Effector memory CD8-positive, alpha-beta T cell (primary cell): ENCODE results near the gene CYP27C1.
"Not testable (repeated sequence)": the region's sequence is repeated elsewhere in the genome, so short reads cannot be mapped to it uniquely, and the experiment has no call there.

ENCODE experiments used
- ATAC-seq: fragments of 150-1000 bp; cut with Tn5 transposase; replicated peaks from 2 replicates; pipeline ENCODE4 v1.10.0; 2021; ENCODE audit warnings: mild to moderate bottlenecking, moderate library complexity
- DNase-seq, 3 experiments: peaks; one replicate each; pipeline ENCODE4 v3.0.0; 2021
- H3K27ac Mint-ChIP-seq, 2 donors: one replicate each; pipeline ENCODE4 v1.8.0; 2022; ENCODE audit warnings: mild to moderate bottlenecking in 2 of 2, mixed read lengths in 2 of 2, moderate library complexity in 2 of 2
- H3K27me3 Mint-ChIP-seq, 2 donors: one replicate each; pipeline ENCODE4 v1.8.0; 2022; ENCODE audit warnings: mixed read lengths in 2 of 2
- H3K36me3 Mint-ChIP-seq: one replicate; pipeline ENCODE4 v1.8.0; 2022; ENCODE audit warnings: mild to moderate bottlenecking, moderate library complexity, mixed read lengths; ENCODE audit not compliant: insufficient read depth
- H3K4me1 Mint-ChIP-seq, 2 donors: one replicate each; pipeline ENCODE4 v1.8.0; 2022; ENCODE audit warnings: low read depth in 2 of 2, mixed read lengths in 2 of 2
- H3K4me3 Mint-ChIP-seq, 2 donors: one replicate each; pipeline ENCODE4 v1.8.0; 2022; ENCODE audit warnings: mild to moderate bottlenecking in 2 of 2, mixed read lengths in 2 of 2, moderate library complexity in 2 of 2
- H3K9me3 Mint-ChIP-seq, 2 donors: one replicate each; pipeline ENCODE4 v1.8.0; 2022; ENCODE audit warnings: mixed read lengths in 2 of 2

Gene CYP27C1

GRCh38 chr2:127169066-127169660 lies 50.9 kb downstream of the CYP27C1 start:
- Mint-ChIP-seq H3K36me3 (no peaks in the 10 kb centered on the region), H3K27me3 (peaks cover 5 to 18% of the 10 kb centered on the region in 2 donors), H3K4me3 (no peak overlapping the region), H3K9me3 (no peaks in the 10 kb centered on the region), H3K27ac (no peak overlapping the region), H3K4me1 (no peaks in the 10 kb centered on the region)
- ATAC-seq (no peak), DNase-seq (no peak)

GRCh38 chr2:127166231-127166860 lies 53.8 kb downstream of the CYP27C1 start:
- no peaks in the 10 kb centered on the region for H3K9me3 Mint-ChIP-seq
- no peaks in the 10 kb centered on the region for H3K36me3 Mint-ChIP-seq
- no peak overlapping the region for H3K27ac Mint-ChIP-seq
- DNase-seq (no peak), ATAC-seq (no peak)
- H3K4me1 Mint-ChIP-seq = no peaks in the 10 kb centered on the region
- H3K4me3 Mint-ChIP-seq = no peak overlapping the region
- H3K27me3 Mint-ChIP-seq = peaks cover 5 to 22% of the 10 kb centered on the region in 2 donors

- H3K27ac Mint-ChIP-seq = no peak overlapping the region
- H3K27me3 Mint-ChIP-seq = peaks cover 5 to 31% of the 10 kb centered on the region in 2 donors
- H3K4me3 Mint-ChIP-seq = no peak overlapping the region
- DNase-seq (no peak), ATAC-seq (no peak)
- H3K4me1 Mint-ChIP-seq = no peaks in the 10 kb centered on the region
- no peaks in the 10 kb centered on the region for H3K9me3 Mint-ChIP-seq
- H3K36me3 Mint-ChIP-seq = no peaks in the 10 kb centered on the region
Observed at GRCh38 chr2:127165539-127165935, 54.6 kb downstream of the CYP27C1 start.

- DNase-seq (no peak), ATAC-seq (no peak)
- Mint-ChIP-seq H3K27ac (no peak overlapping the region), H3K27me3 (peaks cover 5 to 31% of the 10 kb centered on the region in 2 donors), H3K36me3 (no peaks in the 10 kb centered on the region), H3K4me1 (no peaks in the 10 kb centered on the region), H3K9me3 (no peaks in the 10 kb centered on the region), H3K4me3 (no peak overlapping the region)
Observed at GRCh38 chr2:127164761-127165538, 55.1 kb downstream of the CYP27C1 start.

- H3K27ac Mint-ChIP-seq = no peak overlapping the region
- no peak for ATAC-seq
- no peaks in the 10 kb centered on the region for H3K36me3 Mint-ChIP-seq
- H3K4me1 Mint-ChIP-seq = no peaks in the 10 kb centered on the region
- DNase-seq = no peak
- peaks cover 10 to 38% of the 10 kb centered on the region in 2 donors for H3K27me3 Mint-ChIP-seq
- no peaks in the 10 kb centered on the region for H3K9me3 Mint-ChIP-seq
- no peak overlapping the region for H3K4me3 Mint-ChIP-seq
Observed at GRCh38 chr2:127163921-127164320, 56.2 kb downstream of the CYP27C1 start.

- not testable (repeated sequence) for H3K27ac Mint-ChIP-seq, DNase-seq, H3K4me1 Mint-ChIP-seq, ATAC-seq, H3K4me3 Mint-ChIP-seq, H3K36me3 Mint-ChIP-seq, H3K9me3 Mint-ChIP-seq
- H3K27me3 Mint-ChIP-seq = peaks cover 11 to 42% of the 10 kb centered on the region in 2 donors
Observed at GRCh38 chr2:127163090-127163406, 57.1 kb downstream of the CYP27C1 start.

GRCh38 chr2:127162261-127163089 lies 57.6 kb downstream of the CYP27C1 start:
- DNase-seq (no peak), ATAC-seq (no peak)
- Mint-ChIP-seq H3K4me1 (no peaks in the 10 kb centered on the region), H3K9me3 (no peaks in the 10 kb centered on the region), H3K4me3 (no peak overlapping the region), H3K27me3 (peaks cover 11 to 47% of the 10 kb centered on the region in 2 donors), H3K36me3 (no peaks in the 10 kb centered on the region), H3K27ac (no peak overlapping the region)

GRCh38 chr2:127161176-127162136 lies 58.6 kb downstream of the CYP27C1 start:
- DNase-seq (no peak), ATAC-seq (no peak)
- Mint-ChIP-seq H3K4me1 (no peaks in the 10 kb centered on the region), H3K4me3 (no peak overlapping the region), H3K9me3 (no peaks in the 10 kb centered on the region), H3K36me3 (no peaks in the 10 kb centered on the region), H3K27ac (no peak overlapping the region), H3K27me3 (peaks cover 6 to 43% of the 10 kb centered on the region in 2 donors)

GRCh38 chr2:127160676-127161075 lies 59.4 kb downstream of the CYP27C1 start:
- Mint-ChIP-seq H3K4me1 (no peaks in the 10 kb centered on the region), H3K36me3 (no peaks in the 10 kb centered on the region), H3K27ac (no peak overlapping the region), H3K4me3 (no peak overlapping the region), H3K9me3 (no peaks in the 10 kb centered on the region), H3K27me3 (peaks cover 6 to 45% of the 10 kb centered on the region in 2 donors)
- DNase-seq (no peak), ATAC-seq (no peak)

- Mint-ChIP-seq H3K27ac (no peak overlapping the region), H3K4me1 (no peaks in the 10 kb centered on the region), H3K9me3 (no peaks in the 10 kb centered on the region), H3K4me3 (no peak overlapping the region), H3K27me3 (peaks cover 6 to 51% of the 10 kb centered on the region in 2 donors), H3K36me3 (peaks cover 2% of the 10 kb centered on the region)
- no peak for ATAC-seq
- DNase-seq = no peak
Observed at GRCh38 chr2:127159543-127159942, 60.6 kb downstream of the CYP27C1 start.

- Mint-ChIP-seq H3K36me3 (peaks cover 2% of the 10 kb centered on the region), H3K4me3 (no peak overlapping the region), H3K27ac (no peak overlapping the region), H3K4me1 (no peaks in the 10 kb centered on the region), H3K9me3 (no peaks in the 10 kb centered on the region), H3K27me3 (peaks cover 6 to 47% of the 10 kb centered on the region in 2 donors)
- ATAC-seq = peak; percentile 45
- no peak for DNase-seq
Observed at GRCh38 chr2:127158614-127159290, 61.3 kb downstream of the CYP27C1 start.
